Glutamatergic neuron (in vitro differentiated cells): ENCODE data around the gene EMC8. TPM values are rescaled to one million over a fixed set of nuclear protein-coding genes. Genes with fewer than 3 reads are reported as not detected.

ENCODE experiments used
- DNase-seq: peaks from one replicate; pipeline ENCODE4 v3.0.0; 2022
- H3K27ac Mint-ChIP-seq: one replicate; pipeline ENCODE4 v1.8.0; 2020; ENCODE audit warnings: mild to moderate bottlenecking, mixed read lengths, inconsistent platforms; ENCODE audit not compliant: unreplicated experiment
- H3K27me3 Mint-ChIP-seq: one replicate; pipeline ENCODE4 v1.8.0; 2020; ENCODE audit warnings: mild to moderate bottlenecking, moderate library complexity, mixed read lengths, inconsistent platforms; ENCODE audit not compliant: unreplicated experiment
- H3K36me3 Mint-ChIP-seq: one replicate; pipeline ENCODE4 v1.8.0; 2020; ENCODE audit warnings: mild to moderate bottlenecking, mixed read lengths, inconsistent platforms; ENCODE audit not compliant: unreplicated experiment
- H3K4me1 Mint-ChIP-seq: one replicate; pipeline ENCODE4 v1.8.0; 2020; ENCODE audit warnings: mild to moderate bottlenecking, low read depth, mixed read lengths, inconsistent platforms; ENCODE audit not compliant: unreplicated experiment
- H3K4me3 Mint-ChIP-seq: one replicate; pipeline ENCODE4 v1.8.0; 2020; ENCODE audit warnings: mild to moderate bottlenecking, mixed read lengths, inconsistent platforms; ENCODE audit not compliant: unreplicated experiment
- H3K9me3 Mint-ChIP-seq: one replicate; pipeline ENCODE4 v1.8.0; 2020; ENCODE audit warnings: mild to moderate bottlenecking, moderate library complexity, mixed read lengths, inconsistent platforms; ENCODE audit not compliant: unreplicated experiment
- CTCF ChIP-seq: fragments of 200-600 bp; sonication (generic); IDR thresholded peaks from one replicate; pipeline ENCODE4 v1.5.0; 2021; ENCODE audit not compliant: partially characterized antibody, unreplicated experiment
- total RNA-seq: library from RNA; stranded (reverse); fragmentation: NEBNext Ultra II Directional; extraction: Animal tissue kit (Norgen Biotek cat#: 25700); gene quantifications from one replicate; pipeline ENCODE4 v1.2.1, GENCODE V29; 2021; ENCODE audit not compliant: unreplicated experiment

Gene EMC8
- total RNA-seq, 1 donor from 2014 or later: 34.2 TPM

GRCh38 chr16:85751698-85752501, 47.4 kb downstream of the EMC8 start:
- no peak overlapping the region for H3K4me3 Mint-ChIP-seq
- H3K27me3 Mint-ChIP-seq: peaks cover 1% of the 10 kb centered on the region
- no peak for DNase-seq
- no peak for TF ChIP-seq CTCF
- peaks cover 11% of the 10 kb centered on the region for H3K4me1 Mint-ChIP-seq
- H3K27ac Mint-ChIP-seq: no peak overlapping the region
- H3K9me3 Mint-ChIP-seq: no peaks in the 10 kb centered on the region
- no peaks in the 10 kb centered on the region for H3K36me3 Mint-ChIP-seq

- no peak for TF ChIP-seq CTCF
- Mint-ChIP-seq H3K27ac (peak within 1 kb of the TSS; percentile 48), H3K9me3 (no peaks in the 10 kb centered on the region), H3K4me3 (peak within 1 kb of the TSS; percentile 93), H3K27me3 (peaks cover 1% of the 10 kb centered on the region), H3K36me3 (no peaks in the 10 kb centered on the region), H3K4me1 (peaks cover 11% of the 10 kb centered on the region)
- peak; percentile 55 for DNase-seq
Observed at GRCh38 chr16:85750827-85751697, 48.3 kb downstream of the EMC8 start, which contains the start of gene C16orf74. Gene C16orf74 (minus strand): TSS chr16:85751096. CDS start chr16:85735217, 15,879 bp downstream.

GRCh38 chr16:85750146-85750826, 49.1 kb downstream of the EMC8 start:
- Mint-ChIP-seq H3K36me3 (no peaks in the 10 kb centered on the region), H3K4me3 (peak overlapping the region; percentile 93), H3K27me3 (peaks cover 1% of the 10 kb centered on the region), H3K27ac (peak overlapping the region; percentile 48), H3K9me3 (no peaks in the 10 kb centered on the region), H3K4me1 (peaks cover 11% of the 10 kb centered on the region)
- TF ChIP-seq CTCF: no peak
- peak; percentile 74 for DNase-seq

GRCh38 chr16:85749771-85750145, 49.6 kb downstream of the EMC8 start:
- H3K9me3 Mint-ChIP-seq: no peaks in the 10 kb centered on the region
- TF ChIP-seq CTCF: no peak
- peaks cover 11% of the 10 kb centered on the region for H3K4me1 Mint-ChIP-seq
- H3K27me3 Mint-ChIP-seq: peaks cover 1% of the 10 kb centered on the region
- H3K27ac Mint-ChIP-seq: no peak overlapping the region
- H3K4me3 Mint-ChIP-seq: peak overlapping the region; percentile 93
- H3K36me3 Mint-ChIP-seq: no peaks in the 10 kb centered on the region
- no peak for DNase-seq
